HG02759 (cell line): ENCODE results near the gene PTPRB.
A peak's percentile ranks its signal among the peaks of the same experiment; 100 is the strongest.

Experiments used
- ATAC-seq: cut with Tn5 transposase; IDR thresholded peaks from one replicate; pipeline ENCODE4 v1.9.1; 2021; ENCODE audit warnings: mild to moderate bottlenecking, moderate library complexity; ENCODE audit not compliant: unreplicated experiment

The PTPRB gene

DNA sequence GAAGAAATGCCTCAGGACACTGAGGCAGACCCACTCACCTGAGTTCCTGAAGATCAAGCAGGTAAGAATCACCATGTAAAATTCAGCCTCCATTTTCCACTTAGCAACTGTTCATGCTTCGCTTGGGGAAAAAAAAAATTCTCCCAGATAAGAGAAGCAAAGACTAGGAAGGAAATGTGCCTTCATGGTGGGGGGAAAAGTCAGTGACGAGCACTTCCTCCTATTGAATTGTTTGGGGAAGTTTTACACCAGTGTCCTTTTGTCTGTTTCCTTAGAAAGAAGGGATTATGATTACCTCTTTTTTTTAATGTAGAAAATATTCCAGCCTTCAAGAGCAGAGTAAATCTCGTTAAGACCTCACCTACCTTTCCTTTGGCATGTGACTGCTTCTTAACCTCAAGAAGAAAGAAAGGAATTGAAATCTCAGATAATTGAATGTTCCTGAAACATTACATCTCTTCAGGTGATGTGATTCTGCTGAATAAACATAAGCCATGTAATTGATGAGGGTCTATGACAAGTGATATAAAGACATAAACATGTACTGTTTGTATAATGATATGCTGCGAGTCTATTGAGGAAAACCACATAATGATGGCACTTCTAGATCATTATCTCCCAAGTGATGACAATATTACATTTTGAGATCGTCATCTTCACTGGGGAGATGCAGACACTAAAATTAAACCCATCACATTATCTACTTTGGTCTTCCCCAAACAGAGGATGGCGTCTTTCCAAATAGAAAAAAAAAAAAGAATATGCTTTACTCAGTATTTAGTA, at the start of gene PTPRB:
PTPRB (minus strand) TSS at position 127 of the 783 bp plus-strand sequence; CDS start at position 93, 34 bp downstream.
- no peak for ATAC-seq

GRCh38 chr12:70686907-70687306, 49.7 kb upstream of the PTPRB start:
- no peak for ATAC-seq

DNA sequence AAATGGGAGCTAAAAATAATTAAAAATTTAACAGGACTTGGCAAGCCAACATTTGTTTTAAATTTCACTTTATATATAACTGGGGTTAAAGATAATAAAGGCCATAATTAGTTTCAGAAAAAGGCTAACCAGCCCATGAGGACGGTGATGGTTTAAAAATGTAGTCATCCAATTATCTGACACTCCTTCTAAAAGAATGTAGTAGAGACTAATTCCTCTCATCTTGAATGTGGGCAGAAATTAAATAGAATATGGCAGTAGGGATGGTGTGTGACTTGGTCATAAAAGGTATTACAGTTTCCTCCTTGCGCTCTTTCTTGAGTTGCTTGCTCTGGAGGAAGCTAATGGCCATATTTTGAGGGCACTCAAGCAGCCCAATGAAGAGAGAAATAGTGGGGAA, 49.1 kb upstream of the PTPRB start:
- ATAC-seq, result no peak

DNA sequence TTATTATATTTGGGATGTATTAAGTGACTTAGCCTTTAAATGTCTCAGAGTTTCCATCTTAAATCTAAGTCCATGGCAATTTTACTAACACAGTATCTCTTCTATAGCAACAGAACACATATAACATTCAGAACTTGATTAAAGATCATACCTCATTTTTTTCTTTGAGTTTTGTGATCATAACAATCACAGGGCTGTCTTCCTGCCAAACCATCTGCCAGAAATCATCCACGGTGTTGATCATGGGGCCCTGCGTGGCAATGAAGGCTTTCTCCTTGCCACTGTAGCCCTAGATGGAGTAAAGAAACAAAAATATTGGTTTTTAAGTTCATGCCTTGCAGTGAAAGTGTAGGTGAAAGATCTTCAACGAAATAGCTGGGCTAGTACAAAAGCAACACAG, 46.7 kb upstream of the PTPRB start:
- ATAC-seq, result no peak

DNA sequence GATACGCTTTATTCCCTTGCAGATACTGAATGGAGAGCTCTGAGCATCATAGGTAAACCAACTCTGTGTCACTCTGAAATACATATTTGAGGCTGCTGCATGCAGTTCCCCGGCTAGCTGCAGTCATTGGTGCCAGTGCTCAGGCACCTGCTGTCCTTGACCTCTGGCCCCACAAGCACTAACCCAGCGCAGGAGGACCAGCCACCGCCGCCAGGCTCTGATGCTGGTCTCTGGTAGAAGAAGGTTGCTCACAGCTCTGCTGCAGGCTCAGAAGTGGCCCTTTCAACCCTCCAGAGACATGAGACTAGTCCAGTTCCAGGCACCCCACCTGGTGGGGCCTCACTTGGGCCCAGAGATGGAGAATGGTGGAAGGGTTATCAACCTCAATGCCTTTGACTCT, 34.5 kb upstream of the PTPRB start:
- ATAC-seq, result no peak

DNA sequence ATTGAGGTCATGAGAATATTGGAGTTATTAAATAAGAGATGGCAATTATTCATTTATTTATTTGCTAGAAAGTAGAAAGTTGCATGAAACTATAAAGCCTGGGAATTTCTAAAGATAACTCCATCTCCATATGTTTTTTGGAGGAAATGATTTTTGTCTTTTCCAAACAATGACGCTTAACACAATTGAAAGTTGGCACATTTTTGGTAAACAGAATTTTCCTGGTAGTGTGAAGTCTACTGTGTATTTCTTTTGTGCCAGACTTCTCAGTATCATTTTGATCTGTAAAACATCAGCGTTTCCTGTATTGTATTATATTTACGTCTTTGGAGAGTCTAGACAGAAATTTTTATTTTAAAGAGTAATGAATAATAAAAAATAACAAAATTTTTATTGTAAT, 33.7 kb upstream of the PTPRB start:
- ATAC-seq, result no peak

DNA sequence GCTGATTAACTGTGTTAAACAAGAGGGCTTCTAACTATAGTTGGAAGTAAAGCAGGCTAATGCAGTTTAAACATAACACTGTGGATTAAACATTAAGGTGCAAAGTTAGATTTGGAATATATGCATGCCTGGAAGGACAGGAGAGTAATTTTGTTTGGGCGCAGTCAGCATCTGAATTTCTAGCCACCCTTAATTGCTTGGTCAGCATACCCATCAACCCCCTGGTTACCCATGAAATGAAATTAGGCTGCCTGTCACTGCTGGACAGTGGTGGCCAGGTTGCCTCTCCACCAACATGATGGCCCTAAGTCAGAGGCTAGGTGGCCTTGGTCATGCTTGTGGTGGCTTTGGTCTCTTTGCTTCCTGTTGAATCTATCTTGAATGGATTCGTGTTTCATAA, 30.0 kb upstream of the PTPRB start:
- no peak for ATAC-seq

- ATAC-seq, result no peak
These were observed 29.1 kb upstream of the PTPRB start for GRCh38 chr12:70666364-70666763.

DNA sequence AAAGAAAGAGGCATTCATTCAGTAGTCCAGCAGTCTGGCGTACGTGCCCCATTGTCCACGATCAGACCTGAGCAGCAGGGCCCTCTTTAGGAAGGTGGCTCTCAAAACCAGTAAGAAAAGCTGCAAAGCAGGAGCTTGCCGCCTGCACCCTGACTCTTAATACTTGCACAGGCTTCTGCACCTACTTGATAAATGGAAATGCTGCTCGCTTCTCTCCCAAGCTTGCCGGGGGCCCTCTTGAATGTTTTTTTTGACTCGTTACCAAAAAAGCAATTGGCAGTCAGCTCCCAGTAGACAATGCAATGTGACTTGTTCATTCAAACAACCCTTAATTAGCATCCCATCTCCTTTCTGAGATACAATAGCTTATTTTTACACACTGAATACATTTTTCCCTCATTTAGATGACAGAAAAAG, 27.2 kb upstream of the PTPRB start:
- ATAC-seq, result no peak

GRCh38 chr12:70663838-70664237, 26.6 kb upstream of the PTPRB start:
- no peak for ATAC-seq

DNA sequence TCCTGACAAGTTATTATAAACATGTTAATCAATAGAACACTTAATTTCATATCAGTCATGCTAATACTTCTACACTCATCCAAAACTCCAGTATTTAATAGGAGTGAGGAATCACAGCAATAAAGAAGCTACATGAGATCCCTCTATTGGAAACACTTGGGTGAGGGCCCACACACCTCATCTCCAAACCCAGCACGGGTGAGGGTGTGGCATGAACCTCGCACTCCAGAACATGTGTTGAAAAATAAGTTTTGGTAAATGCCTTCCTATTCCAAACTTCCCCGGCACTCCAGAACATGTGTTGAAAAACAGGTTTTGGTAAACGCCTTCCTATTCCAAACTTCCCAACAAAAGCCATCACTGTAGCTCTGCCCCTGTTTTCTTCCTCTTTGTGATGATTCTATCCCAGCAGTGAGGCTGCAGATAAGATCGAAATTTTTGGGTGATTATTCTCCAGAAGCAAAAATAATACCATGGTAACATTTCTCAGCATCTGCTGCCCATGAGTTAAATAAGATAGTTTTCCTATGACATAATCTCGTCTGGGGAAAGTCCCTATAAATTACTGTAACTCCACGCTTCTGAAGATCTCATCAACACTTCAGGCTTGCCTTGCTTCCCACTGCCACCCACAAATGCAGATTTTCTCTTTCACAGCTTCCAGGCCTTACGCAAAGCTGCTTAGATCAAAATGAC, 24.4 kb upstream of the PTPRB start:
- ATAC-seq, result no peak

- no peak for ATAC-seq
These were observed 23.5 kb upstream of the PTPRB start for GRCh38 chr12:70660620-70661219.

DNA sequence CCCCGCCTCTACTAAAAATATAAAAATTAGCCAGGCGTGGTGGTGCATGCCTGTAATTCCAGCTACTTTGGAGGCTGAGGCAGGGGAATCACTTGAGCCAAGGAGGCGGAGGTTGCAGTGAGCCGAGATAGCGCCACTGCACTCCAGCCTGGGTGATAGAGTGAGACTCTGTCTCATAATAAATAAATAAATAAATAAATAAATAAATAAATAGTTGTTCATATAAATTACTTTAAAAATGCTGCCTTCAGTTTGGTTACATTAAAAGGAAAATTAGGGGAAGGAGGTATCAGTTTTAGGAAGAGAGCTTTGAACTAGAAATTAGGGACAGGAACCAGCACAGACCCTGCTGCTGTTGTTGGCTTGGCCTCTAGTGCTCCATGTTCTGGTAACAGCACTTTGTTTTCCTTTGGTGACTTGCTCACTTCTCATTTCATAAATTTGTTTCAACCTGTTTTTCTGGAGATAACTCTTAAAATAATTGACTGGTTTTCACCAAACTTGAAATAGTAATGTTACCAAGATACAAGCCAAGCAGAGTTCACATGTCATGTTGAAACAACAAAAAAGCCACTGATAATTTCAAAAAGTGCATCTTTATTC, 22.9 kb upstream of the PTPRB start:
- no peak for ATAC-seq

GRCh38 chr12:70659077-70659606, 21.9 kb upstream of the PTPRB start:
- ATAC-seq, result no peak

DNA sequence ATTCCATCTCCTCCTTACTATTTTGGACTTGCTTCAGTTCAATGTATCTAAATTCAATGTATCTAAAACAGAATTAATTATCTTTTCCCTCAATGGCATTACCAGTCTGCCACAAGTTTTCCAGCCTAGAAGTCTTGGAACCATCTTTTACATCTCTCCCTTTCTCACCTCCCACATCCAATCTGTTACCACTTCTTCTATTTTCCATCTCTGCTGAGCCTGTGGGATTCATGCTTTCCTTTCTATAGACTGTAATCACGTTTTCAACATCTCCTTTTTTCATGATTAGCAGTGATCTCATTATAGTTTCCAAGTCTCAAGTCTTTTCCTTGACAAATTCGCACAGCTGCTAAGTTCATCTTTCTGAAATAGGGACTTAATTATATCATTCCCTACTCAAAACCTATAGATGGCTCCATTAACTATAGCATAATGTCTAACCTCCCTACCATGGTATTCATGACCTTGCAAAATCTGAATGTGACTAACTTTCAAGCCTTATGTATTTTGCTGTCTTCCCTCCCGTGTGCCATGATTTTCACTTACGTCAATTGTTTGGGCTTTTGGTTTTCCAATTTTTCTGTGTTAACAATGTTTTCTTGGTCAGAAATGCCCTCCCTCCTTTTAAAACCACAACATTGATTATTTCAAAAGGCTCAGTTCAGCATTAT, 20.5 kb upstream of the PTPRB start:
- ATAC-seq, result no peak

DNA sequence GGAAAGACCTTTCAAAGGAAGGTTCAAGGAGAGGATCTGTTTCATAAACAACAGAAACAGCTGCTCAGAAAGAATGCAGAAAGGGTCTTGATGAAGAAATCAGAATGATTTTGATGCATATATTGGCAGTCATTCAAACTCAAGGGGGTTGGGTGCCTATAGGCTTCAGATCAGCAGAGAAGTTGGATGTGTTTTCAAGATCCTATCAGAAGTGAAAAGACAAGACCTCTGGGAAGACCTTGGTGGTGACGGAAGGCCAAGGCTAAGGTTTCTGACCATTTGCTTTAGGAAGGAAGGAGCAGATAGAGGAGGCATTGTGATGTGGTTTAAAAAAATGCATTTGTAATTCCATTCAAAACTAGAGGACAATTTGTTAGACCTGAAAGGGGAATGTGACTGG, 15.2 kb upstream of the PTPRB start:
- no peak for ATAC-seq

- ATAC-seq, result no peak
These were observed 11.6 kb upstream of the PTPRB start for GRCh38 chr12:70648831-70649230.

DNA sequence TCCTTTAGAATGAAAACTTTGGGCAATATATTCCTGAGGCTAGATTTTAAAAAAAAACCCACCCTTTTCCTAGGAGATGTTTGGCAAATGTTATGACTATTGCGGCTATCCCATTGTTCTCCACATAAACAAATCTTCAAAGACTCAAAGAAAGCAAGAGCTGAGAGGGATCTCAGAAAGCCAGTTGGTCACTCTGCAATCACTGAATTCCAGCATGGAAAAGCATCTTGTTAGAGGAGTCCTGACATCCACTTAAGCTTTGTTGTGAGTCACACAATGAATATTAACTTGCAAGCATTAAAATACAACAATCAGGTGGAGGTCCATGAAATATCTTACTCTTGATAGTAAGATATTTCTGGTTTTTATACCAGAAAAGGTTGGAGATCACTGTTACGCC, 11.0 kb upstream of the PTPRB start:
- ATAC-seq, result no peak

DNA sequence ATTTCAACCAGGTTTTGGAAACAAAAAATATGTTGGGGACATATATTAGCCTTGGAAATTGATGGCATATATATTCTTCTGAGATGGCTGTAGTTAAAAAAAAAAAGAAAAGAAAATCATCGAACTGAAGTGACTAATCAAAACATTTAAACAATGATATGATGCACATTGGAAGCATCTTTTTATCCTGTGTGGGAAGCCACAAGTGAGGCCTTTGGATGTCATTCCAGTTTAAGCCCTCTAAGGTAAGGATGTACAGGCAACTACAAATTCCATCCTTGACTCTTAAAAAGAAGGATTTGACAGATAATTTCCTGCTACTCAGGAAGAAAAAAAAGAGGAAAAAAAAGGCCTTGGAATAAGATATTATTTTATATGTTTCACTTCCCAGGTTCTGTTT, 9.6 kb upstream of the PTPRB start:
- ATAC-seq, result no peak

DNA sequence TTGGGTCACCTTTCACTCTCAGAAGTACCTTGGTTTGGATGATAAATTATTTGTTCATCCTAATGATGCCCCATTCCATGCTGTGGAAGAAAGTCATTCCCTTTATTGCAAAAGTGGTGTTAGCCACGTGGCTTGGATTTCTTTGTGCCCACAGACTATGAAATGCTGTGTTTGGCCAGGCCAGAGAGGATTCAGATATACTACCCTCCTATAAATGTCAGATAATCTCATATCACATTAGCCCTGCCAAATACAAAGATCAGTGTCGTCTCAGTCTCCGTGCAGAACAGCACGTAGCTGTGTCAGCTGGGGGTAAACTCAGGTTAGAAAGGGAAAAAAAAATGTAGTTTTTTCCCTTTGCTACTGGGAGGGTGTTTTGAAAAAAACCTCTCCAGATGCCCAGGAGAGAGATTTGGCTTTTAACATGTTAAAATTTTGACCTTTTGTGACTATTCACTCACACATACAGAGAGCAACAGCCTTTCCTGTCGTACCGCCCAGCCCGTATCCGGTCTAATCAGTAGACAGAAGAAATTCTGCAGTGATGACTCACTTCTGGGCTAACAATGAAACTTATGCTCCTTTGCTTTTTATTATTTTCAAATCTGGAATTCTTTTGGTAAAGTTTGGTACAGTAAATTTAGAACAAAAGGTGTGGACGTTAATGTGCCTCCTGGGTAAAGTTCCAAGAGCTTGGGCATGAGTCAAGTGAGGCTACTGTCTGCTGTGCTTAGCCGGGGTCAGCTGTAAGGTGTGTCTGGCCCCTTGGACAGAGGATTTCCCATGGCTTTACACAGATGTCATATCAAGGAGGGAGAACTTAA, 8.5 kb upstream of the PTPRB start:
- peak; percentile 85 for ATAC-seq
